ENCODE measurements around the gene TIPARP. TPM values are rescaled to one million over a fixed set of nuclear protein-coding genes. Genes with fewer than 3 reads are reported as not detected.

Gene TIPARP
- polyA plus RNA-seq, 1 of the 3 experiments (the other 2 are of a cell fraction) = 6.2 TPM

- WGBS (ENCODE audit: low lambda C conversion rate) = 29% methylated on average over 1 of the region's 2 CpGs
- CTCF ChIA-PET = no interaction called here
- H3K27ac ChIP-seq (ENCODE audit: low read depth in 2 of 2, low read length in 1 of 2) = no peak overlapping the region
Measured at GRCh38 chr3:156741935-156742334, 67.5 kb downstream of the TIPARP start.

GRCh38 chr3:156742401-156742800 is 68.0 kb downstream of the TIPARP start:
- Histone ChIP-seq H3K79me2 (ENCODE audit: insufficient read depth) (no peaks in the 10 kb centered on the region), H2AFZ (ENCODE audit: low read depth) (no peak overlapping the region), H3K36me3 (replicated peaks in 1 of 2; ENCODE audit: control insufficient read depth in 1 of 2, insufficient read depth in 2 of 2, low read length in 1 of 2) (no peaks in the 10 kb centered on the region), H3K9me3 (0 out of 2 replicates have a peak, but pooled peaks cover 6% of the 10 kb centered on the region), H3K9me2 (no peaks in the 10 kb centered on the region), H3K27me3 (ENCODE audit: insufficient read depth) (no peaks in the 10 kb centered on the region), H3K4me2 (no peak overlapping the region), H3F3A (replicated peaks; ENCODE audit: insufficient read depth) (no peaks in the 10 kb centered on the region), H3K9ac (no peak overlapping the region), H3K4me1 (ENCODE audit: control insufficient read depth in 1 of 2, insufficient read depth in 2 of 2, low read depth in 1 of 2, low read length in 1 of 2) (peaks cover 0 to 6% of the 10 kb centered on the region in 2 experiments; a peak in 1 of 4 replicates), H4K20me1 (ENCODE audit: insufficient read depth) (no peaks in the 10 kb centered on the region), H3K27ac (ENCODE audit: low read depth in 2 of 2, low read length in 1 of 2) (no peak overlapping the region), H3K4me3 (ENCODE audit: low read depth in 2 of 2, low read length in 1 of 2) (no peak overlapping the region)
- TF ChIP-seq TEAD4 (IDR thresholded peaks at IDR 0.05; ENCODE audit: borderline replicate concordance, insufficient read depth) = no peak
- no peak for TF ChIP-seq FOSL2 (IDR thresholded peaks at IDR 0.05; ENCODE audit: borderline replicate concordance, low read depth)
- TF ChIP-seq USF2 (IDR thresholded peaks at IDR 0.05; ENCODE audit: borderline replicate concordance, low read depth, low read length) = no peak
- TF ChIP-seq, protein P1, sequence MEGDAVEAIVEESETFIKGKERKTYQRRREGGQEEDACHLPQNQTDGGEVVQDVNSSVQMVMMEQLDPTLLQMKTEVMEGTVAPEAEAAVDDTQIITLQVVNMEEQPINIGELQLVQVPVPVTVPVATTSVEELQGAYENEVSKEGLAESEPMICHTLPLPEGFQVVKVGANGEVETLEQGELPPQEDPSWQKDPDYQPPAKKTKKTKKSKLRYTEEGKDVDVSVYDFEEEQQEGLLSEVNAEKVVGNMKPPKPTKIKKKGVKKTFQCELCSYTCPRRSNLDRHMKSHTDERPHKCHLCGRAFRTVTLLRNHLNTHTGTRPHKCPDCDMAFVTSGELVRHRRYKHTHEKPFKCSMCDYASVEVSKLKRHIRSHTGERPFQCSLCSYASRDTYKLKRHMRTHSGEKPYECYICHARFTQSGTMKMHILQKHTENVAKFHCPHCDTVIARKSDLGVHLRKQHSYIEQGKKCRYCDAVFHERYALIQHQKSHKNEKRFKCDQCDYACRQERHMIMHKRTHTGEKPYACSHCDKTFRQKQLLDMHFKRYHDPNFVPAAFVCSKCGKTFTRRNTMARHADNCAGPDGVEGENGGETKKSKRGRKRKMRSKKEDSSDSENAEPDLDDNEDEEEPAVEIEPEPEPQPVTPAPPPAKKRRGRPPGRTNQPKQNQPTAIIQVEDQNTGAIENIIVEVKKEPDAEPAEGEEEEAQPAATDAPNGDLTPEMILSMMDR (IDR thresholded peaks at IDR 0.05) = no peak
- TF ChIP-seq, protein P2, sequence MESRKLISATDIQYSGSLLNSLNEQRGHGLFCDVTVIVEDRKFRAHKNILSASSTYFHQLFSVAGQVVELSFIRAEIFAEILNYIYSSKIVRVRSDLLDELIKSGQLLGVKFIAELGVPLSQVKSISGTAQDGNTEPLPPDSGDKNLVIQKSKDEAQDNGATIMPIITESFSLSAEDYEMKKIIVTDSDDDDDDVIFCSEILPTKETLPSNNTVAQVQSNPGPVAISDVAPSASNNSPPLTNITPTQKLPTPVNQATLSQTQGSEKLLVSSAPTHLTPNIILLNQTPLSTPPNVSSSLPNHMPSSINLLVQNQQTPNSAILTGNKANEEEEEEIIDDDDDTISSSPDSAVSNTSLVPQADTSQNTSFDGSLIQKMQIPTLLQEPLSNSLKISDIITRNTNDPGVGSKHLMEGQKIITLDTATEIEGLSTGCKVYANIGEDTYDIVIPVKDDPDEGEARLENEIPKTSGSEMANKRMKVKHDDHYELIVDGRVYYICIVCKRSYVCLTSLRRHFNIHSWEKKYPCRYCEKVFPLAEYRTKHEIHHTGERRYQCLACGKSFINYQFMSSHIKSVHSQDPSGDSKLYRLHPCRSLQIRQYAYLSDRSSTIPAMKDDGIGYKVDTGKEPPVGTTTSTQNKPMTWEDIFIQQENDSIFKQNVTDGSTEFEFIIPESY (IDR thresholded peaks at IDR 0.05; ENCODE audit: borderline replicate concordance, low read depth) = no peak
- no peak for TF ChIP-seq PBX3 (IDR thresholded peaks at IDR 0.05)
- no peak for TF ChIP-seq ELF1 (IDR thresholded peaks at IDR 0.05)
- TF ChIP-seq, protein P3, sequence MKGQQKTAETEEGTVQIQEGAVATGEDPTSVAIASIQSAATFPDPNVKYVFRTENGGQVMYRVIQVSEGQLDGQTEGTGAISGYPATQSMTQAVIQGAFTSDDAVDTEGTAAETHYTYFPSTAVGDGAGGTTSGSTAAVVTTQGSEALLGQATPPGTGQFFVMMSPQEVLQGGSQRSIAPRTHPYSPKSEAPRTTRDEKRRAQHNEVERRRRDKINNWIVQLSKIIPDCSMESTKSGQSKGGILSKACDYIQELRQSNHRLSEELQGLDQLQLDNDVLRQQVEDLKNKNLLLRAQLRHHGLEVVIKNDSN (IDR thresholded peaks at IDR 0.05; ENCODE audit: borderline replicate concordance, low read depth) = no peak
- no peak for TF ChIP-seq GATA2 (CRISPR knock-in tag; IDR thresholded peaks at IDR 0.05)
- no peak for TF ChIP-seq SMC3 (IDR thresholded peaks at IDR 0.05; ENCODE audit: low read depth, low read length)
- no peak for DNase-seq
- ChIA-PET CTCF (no interaction called here), POLR2A (no interaction called here)

More at GRCh38 chr3:156741935-156742334, 67.5 kb downstream of the TIPARP start:
- 0 out of 2 replicates have a peak, but pooled peaks cover under 1% of the 10 kb centered on the region for H3K9me3 ChIP-seq
- POLR2A ChIA-PET = no interaction called here
- TF ChIP-seq CHD2 (IDR thresholded peaks at IDR 0.05; ENCODE audit: low read length, partially characterized antibody) = no peak
- peak in 1 of 2 experiments; percentile 50; a peak in 1 of 4 replicates for TF ChIP-seq EP300 (IDR thresholded peaks at IDR 0.05; ENCODE audit: borderline replicate concordance in 1 of 2, low read depth in 1 of 2, low read length in 1 of 2)
- TF ChIP-seq RCOR1 (IDR thresholded peaks at IDR 0.05; ENCODE audit: low read length) = peak; percentile 59; the same call in 1 of the 2 replicates
- H3K4me3 ChIP-seq (ENCODE audit: low read depth in 2 of 2, low read length in 1 of 2) = no peak overlapping the region
- no peak overlapping the region for H3K9ac ChIP-seq
- H3F3A ChIP-seq (replicated peaks; ENCODE audit: insufficient read depth) = no peaks in the 10 kb centered on the region
- H3K36me3 ChIP-seq (replicated peaks in 1 of 2; ENCODE audit: control insufficient read depth in 1 of 2, insufficient read depth in 2 of 2, low read length in 1 of 2) = no peaks in the 10 kb centered on the region
- H4K20me1 ChIP-seq (ENCODE audit: insufficient read depth) = no peaks in the 10 kb centered on the region
- H3K4me1 ChIP-seq (ENCODE audit: control insufficient read depth in 1 of 2, insufficient read depth in 2 of 2, low read depth in 1 of 2, low read length in 1 of 2) = peaks cover 0 to 6% of the 10 kb centered on the region in 2 experiments; a peak in 1 of 4 replicates
- H2AFZ ChIP-seq (ENCODE audit: low read depth) = no peak overlapping the region
- H3K9me2 ChIP-seq = no peaks in the 10 kb centered on the region
- no peak overlapping the region for H3K4me2 ChIP-seq
- DNase-seq = peak; percentile 50
- H3K79me2 ChIP-seq (ENCODE audit: insufficient read depth) = no peaks in the 10 kb centered on the region
- H3K27me3 ChIP-seq (ENCODE audit: insufficient read depth) = no peaks in the 10 kb centered on the region

All from SK-N-SH (cell line).